GDM1 (cell line): ENCODE data around the gene P2RY8.
"Not testable (repeated sequence)": the region's sequence is repeated elsewhere in the genome, so short reads cannot be mapped to it uniquely, and the experiment has no call there.

ENCODE experiments used
- DNase-seq: peaks from one replicate; lab custom pipeline; 2025; lab: John Stamatoyannopoulos, UW

Gene P2RY8, protein sequence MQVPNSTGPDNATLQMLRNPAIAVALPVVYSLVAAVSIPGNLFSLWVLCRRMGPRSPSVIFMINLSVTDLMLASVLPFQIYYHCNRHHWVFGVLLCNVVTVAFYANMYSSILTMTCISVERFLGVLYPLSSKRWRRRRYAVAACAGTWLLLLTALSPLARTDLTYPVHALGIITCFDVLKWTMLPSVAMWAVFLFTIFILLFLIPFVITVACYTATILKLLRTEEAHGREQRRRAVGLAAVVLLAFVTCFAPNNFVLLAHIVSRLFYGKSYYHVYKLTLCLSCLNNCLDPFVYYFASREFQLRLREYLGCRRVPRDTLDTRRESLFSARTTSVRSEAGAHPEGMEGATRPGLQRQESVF

DNA sequence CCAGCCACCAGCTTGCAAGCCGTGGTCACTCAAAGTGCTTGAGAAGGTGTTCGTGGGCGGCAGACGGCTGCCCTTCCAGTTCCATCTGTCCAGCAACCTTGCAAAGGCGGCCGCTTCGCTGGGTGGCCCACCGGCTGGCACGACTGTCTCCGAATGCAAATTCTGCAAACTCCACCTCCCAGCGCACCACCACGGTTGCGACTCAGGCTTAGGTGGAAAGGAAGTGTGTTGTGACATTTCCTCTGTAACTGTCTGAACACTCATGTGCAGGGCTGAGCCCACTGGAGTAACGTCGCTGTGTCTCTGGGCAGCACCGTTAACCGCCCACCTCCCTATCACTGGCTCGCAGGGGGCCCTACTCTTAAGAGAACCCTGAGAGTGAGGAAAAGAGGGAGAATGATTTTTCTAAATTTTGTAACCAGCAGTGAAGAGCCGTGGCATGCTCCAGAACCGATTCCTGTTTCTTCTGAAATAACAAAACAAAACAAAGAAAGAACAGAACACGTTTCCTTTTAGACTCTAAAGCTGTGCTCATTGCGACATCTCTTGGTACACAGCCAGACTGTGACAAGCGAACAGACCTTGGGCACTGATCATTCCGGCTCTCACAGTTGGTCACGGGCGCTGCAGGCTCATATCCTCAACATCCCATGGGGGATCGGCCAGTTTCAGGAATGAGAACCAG lies at the start of gene P2RY8:
P2RY8 (minus strand) TSS at position 155 of the 685 bp plus-strand sequence. CDS start 70,627 bp downstream, outside the sequence.
- peak; percentile 81 for DNase-seq

DNA sequence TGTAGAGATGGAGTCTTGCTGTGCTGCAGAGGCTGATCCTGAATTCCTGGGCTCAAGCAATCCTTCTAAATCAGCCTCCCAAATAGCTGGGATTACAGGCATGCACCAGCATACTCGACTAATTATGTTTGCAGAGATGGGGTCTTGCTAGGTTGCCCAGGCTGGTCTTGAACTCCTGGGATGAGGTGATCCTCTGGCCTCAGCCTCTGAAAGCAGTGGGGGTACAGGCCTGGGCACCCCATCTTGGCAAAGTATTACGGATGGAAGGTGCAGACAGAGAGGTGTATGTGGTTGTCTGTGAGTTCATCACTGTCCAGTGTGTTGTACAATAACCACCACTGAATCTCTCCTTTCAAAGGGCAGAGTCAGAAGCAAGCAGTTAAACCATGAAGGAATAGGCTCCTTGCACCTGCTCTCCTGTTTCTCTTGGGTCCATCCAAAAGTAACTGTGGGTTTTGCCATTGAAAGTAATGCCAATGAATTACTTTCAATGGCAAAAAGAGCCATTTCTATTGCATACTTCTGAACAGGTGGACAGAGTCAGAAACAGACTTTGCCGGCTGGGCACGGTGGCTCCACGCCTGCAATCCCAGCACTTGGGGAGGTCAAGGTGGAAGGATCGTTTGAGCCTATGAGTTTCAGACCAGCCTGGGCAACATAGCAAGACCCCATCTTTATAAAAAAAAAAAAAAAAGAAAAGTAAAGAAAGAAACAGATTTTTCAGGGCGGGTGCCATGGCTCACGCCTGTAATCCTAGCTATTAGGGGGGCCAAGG lies 47.4 kb upstream of the P2RY8 start:
- DNase-seq = no peak

DNA sequence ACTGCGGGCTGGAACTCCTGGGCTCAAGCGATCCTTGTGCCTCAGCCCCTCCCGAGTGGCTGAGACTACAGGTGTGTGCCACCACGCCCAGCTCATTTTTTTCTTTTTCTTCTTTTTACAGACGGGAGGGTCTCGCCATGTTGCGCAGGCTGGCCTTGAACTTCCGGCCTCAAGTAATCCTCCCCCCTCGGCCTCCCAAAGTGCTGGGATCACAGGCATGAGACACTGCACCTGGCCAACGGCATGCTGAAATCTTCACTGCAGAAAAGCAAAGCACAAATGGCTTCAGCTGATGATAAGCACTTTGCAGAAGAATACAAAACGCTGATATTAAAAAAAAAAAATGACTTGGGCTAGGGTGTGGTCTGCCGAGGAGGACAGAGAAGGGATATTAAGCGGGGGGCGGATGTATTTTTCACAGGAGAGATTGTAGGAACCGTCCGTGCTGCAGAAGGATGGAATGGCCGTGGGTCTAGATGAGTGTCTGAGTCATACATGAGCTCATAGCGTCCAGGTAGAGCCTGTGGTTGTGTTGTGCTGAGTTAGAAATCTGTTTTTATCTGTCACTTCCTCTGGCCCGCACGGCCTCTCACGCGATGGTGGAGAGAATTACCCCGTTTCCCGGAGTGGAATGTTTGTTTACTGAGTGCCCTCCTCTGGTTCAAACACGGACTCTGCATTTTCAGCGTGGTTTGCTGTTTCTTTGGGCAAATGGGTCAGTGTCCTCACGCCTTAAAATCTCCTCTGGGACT lies 45.9 kb upstream of the P2RY8 start:
- DNase-seq = no peak

DNA sequence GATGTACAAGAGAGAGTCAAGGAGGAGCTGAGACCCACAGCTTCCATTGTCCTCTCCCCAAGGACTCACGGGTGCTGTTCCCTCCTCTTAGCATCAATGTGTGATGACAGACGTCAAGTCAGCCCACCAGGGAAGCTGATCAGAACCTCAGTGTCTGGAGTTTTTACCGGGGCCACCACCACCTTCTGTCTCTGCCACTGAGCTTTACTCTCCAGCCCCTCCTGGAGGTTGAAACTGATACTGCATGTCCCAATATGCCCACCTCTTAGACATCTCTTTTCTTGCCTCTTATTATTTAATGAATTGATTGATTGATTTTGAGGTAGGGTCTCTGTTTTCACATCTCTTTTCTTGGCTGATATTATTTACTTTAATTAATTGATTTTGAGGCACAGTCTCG lies 44.1 kb upstream of the P2RY8 start:
- peak; percentile 70 for DNase-seq

DNA sequence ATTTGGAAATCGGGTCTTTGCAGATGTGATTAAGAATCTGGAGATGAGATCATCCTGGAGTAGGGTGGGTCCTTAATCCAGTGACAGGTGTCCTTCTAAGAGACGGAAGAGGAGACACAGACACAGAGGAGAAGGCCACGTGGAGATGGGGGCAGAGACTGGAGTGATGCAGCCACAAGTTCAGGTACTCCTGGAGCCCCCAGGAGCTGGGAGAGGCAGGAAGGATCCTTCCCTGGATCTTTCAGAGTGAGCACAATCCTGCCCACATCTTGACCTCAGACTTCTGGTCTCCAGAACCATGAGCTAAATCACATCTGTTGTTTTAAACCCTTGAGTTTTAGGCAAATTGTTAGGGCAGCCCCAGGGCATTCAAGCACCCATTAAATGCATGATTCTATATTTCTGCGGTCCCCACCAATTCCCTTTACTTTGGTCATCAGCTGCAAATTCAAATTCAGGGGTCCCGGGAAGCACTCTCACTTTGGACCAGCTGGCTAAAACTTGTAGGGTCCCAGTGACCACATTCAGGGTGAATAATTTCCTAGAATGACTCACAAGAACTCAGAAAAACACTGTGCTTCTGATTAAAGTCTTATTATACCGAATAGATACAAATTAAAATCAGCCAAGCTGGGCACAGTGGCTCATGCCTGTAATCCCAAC lies 41.7 kb upstream of the P2RY8 start:
- DNase-seq = no peak

DNA sequence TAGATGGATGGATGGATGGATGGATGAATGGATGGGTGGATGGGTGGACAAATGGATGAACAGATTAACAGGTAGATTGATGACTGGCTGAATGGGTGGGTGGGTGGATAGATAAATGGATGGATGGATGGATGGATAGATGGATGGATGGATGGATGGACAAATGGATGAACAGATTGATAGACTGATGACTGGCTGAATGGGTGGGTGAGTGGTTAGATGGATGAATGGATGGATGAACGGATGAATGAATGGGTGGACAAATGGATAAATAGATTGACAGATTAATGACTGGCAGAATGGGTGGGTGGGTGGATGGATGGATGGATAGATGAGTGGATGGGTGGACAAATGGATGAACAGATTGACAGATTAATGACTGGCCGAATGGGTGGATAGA lies 40.9 kb upstream of the P2RY8 start:
- DNase-seq = no peak

DNA sequence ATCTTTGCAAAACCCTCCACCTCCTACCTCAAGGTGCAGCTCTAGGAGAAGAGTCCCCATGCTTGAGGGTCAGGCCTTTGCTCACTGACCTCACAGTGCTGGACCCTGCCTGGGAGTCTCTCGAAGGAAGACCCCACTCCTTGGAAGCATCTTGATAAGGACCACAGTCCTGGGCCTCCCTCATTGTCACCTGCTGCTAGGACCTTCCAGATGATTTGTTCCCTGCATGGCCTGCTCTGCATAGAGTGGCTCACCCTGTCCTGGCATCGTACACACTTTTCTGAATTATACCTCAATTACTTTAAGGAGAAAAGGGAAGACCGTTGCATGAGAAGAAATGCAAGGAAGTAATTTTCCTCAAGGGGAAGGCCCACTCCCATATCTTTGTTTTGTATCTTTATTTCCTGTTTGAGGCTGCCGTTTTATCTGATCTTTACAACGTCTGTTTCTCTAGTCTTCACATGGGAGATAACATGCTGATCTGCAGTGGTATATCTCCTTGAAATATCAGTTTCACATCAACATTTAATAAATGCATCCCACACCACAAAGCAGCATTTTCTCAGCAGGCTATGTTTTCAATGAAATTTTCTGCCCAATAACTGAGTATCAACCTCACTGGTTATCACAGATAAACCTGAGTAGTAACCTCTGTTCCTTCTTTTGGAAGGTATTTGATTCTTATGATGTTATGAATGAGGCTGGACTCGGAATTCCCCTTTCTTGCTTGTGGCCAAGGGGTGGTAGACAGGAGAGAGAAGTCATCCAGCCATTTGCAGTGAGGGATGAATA lies 39.4 kb upstream of the P2RY8 start:
- DNase-seq = no peak

DNA sequence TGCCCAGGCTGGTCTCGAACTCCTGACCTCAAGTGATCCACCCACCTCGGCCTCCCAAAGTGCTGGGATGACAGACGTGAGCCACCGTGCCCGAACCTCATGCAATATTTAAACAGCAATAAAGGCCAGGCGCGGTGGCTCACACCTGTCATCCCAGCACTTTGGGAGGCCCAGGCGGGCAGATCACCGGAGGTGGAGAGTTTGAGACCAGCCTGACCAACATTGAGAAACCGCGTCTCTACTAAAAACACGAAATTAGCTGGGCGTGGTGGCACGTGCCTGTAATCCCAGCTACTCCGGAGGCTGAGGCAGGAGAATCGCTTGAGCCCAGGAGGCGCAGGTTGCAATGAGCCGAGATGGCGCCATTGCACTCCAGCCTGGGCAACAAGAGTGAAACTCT lies 37.2 kb upstream of the P2RY8 start:
- not testable (repeated sequence) for DNase-seq

DNA sequence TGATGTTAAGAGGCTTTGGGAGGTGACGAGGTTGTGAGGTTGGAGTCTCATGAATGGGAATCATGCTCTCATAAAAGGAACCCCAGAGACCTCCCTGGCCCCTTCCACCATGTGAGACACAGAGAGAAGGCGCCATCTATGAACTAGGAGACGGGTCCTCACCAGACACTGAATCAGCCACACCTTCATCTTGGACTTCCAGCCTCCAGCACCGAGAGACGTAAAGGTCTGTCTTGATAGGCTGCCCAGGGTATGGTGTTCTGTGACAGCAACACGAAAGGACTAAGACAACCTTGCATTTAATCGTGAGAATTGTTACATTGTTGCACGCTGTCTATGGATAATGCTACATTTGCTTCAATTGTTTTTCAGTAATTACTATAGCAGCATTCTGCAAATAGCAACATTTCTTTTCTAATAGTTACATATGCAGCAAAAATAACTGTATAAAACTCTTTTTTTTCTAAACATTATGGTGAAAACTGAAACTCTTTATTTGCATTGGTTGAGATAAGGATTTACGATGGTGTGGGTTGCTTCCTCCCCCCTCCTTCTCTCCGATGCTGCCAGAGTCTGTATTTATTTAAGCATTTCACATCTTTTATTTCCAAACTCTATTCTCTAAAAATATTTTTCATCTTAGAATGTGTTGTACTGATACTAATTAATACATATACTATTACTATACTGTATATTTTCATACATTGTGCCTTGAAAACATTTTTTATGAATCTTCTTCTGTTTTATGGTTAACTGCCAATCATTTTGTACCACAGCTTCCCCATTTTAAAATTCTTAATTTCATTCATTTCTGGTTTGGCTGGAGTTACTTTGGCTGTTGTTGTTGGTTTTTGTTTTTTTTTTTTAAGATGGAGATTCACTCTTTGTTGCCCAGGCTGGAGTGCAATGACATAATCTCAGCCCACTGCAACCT lies 28.0 kb upstream of the P2RY8 start:
- peak; percentile 30 for DNase-seq

DNA sequence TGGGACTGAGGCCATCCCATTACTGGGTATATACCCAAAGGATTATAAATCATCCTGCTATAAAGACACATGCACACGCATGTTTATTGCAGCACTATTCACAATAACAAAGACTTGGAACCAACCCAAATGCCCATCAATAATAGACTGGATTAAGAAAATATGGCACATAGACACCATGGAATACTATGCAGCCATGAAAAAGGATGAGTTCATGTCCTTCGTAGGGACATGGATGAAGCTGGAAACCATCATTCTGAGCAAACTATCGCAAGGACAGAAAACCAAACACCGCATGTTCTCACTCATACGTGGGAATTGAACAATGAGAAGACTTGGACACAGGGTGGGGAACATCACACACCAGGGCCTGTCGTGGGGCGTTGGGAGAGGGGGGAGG lies 27.1 kb upstream of the P2RY8 start:
- DNase-seq = not testable (repeated sequence)

DNA sequence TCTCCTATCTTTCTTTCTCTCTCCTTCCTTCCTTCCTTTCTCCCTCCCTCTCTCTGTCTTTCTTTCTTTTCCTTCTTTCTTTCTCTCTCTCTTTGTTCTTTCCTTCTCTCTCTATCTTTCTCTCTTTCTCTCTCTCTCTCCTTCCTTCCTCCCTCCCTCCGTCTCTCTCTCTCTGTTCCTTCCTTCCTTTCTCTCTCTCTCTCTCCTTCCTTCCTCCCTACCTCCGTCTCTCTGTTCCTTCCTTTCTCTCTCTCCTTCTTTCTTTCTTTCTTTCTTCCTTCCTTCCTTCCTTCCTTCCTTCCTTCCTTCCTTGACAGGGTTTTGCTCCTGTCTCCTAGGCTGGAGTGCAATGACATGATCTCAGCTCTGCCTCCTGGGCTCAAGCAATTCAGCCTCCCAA lies 24.2 kb upstream of the P2RY8 start:
- DNase-seq = no peak

DNA sequence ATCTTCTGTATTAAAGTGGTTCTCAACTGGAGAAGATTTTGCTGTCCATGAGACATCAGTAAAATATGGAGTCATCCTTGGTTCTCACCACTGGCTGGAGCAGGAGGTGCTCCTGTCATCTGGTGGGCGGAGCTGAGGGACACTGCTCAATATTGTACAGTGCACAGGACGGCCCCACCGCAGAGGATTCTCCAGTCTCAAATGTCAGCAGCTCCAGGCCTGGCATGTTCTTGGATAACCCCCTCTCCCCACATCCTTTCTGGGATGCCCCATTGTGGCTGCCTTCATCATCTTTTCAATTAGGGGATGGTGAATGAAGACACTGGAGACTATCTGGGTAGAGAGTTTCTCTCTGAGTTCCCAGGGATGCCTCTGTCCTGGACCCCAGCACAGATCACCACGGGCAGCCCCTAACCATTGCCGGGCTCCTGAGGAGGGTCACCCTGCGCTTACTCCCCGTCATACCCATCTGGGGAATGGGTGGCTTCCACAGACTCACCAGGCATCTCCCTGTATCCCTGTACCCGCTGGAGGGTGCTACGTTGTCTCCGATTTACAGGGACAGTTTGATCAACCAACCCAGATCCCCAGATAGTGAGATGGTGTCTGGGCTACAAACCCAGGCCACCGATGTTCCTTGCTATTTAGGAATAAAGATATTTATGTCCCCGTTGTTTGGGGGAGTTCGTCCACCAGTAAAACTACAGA lies 21.9 kb upstream of the P2RY8 start:
- DNase-seq = no peak

DNA sequence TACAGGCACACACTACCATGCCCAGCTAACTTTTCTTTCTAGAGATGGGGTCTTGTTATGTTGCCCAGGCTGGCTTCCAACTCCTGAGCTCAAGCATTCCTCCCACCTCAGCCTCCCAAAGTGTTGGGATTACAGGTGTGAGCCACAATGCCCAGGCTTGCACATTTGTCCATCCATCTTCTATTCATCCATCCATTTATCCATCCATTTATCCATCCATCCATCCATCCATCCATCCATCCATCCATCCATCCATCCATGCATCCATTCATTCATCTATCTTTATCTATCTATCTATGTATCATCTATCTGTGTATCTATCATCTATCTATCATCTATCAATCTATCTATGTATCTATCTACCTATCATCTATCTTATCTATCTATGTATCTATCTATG lies 20.5 kb upstream of the P2RY8 start:
- DNase-seq = not testable (repeated sequence)

DNA sequence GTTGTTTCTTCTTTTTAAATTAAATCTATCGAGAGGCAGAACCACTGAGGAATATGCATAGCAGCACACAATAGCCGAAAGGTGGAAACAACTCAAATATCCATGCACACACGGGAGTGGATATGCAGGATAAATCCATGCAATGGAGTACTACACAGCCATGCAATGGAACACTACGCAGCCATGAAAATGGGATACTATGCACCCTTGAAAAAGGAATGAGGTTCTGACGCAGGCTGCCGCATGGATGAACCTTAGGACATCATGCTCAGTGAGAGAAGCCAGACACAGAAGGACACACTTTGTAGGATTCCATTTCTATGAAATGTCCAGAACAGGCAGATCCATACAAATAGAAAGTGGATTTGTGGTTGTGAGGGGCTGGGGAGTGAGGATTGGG lies 18.4 kb upstream of the P2RY8 start:
- DNase-seq = no peak

DNA sequence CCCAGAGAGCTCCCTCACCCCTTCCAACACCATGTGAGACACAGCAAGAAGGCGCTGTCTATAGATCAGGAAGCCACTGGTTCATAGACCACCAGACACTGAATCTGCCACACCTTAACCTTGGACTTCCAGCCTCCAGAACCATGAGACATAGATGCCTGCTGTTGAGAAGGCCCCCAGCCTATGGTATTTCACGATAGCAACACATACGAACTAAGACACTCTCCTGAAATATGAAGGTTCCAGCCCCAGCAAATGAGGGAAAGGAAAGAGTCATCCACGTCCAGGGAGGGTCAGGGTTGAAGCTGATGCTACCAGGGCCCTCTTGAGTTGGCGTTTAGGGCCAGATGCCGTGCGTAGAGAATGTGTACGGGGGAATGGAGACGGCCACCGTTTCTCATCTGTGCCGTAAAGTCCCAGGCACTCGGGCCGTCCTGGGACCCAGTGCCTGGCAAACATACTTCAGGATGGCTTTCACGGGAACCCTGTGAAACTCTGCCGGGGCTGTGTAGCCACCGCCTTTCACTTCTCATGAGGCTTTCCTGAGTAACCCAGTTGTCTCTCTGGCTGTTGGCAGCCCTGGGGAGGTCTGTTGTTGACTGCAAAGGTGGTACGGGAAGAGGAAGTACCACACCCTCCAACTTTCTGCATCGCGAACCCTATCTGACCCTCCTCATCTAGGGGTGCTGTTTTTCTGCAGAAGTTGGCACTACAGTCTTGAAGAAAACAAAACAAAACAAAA lies 17.7 kb upstream of the P2RY8 start:
- no peak for DNase-seq

DNA sequence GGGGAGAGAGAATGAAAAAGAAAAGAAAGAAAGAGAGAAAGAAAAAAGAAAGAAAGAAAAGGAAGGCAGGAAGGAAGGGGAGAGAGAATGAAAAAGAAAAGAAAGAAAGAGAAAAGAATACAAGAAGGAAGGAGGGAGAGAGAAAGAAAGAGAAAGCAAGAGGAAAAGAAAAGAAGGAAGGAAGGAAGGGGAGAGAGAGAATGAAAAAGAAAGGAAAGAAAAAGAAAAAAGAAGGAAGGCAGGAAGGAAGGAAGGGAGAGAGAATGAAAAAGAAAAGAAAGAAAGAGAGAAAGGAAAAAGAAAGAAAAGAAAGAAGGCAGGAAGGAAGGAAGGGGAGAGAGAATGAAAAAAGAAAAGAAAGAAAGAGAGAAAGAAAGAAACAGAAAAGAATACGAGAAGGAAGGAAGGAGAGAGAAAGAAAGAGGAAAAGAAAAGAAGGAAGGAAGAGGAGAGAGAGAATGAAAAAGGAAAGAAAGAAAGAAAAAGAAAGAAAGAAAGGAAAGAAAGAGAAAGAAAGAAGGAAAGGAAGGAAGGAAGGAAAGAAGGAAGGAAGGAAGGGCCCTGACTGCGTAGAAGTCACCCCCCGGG lies 15.1 kb upstream of the P2RY8 start:
- DNase-seq = no peak

DNA sequence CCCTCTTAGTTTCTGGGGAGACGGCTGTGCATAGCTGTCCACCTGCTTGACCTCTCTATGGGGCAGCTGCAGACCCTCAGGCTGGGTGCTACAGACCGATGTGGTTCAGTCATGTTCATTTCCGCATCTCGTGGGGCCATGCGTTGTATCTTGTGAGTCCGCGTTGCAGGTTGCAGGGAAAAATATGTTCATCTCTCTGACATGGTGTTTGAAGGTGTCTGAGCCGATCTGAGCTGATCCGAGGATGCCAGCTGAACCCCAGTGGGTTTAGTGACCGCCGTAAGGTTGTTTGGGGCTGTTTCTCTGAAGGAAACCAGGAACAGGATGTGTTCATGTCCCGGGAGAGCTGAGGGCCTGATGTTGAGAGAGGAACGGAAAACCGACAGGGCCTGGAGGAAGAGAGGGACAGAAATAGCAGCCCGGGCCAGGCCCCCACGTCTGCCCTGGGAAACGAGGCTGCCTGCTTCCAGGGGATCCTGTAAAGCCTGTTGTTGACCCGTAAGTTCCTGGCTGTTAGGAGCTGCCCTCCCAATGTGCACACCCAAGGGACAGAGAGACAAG lies 9.8 kb upstream of the P2RY8 start:
- DNase-seq = no peak
